Stimulated activated CD4-positive, alpha-beta T cell treated with anti-CD3 and anti-CD28 coated beads, Interleukin-12 subunit alpha, Interleukin-12 subunit beta, amount 100 ng/mL, for 48 hours (primary cell): ENCODE measurements around the gene ITGB5.

ENCODE experiments used
- DNase-seq, 3 donors: peaks; one replicate each; pipeline ENCODE4 v3.0.0-alpha.2; 2020; ENCODE audit warnings: low read depth in 2 of 3, low spot score in 1 of 3

The ITGB5 gene

GRCh38 chr3:124867511-124867910 lies 19.7 kb downstream of the ITGB5 start:
- DNase-seq = no peak

- DNase-seq = no peak
These were observed 25.2 kb downstream of the ITGB5 start for GRCh38 chr3:124862006-124862405.

- no peak for DNase-seq
These were observed 26.1 kb downstream of the ITGB5 start for GRCh38 chr3:124861041-124861440.

- no peak for DNase-seq
These were observed 26.6 kb downstream of the ITGB5 start for GRCh38 chr3:124860599-124860998.

- no peak for DNase-seq
These were observed 28.1 kb downstream of the ITGB5 start for GRCh38 chr3:124859025-124859424.

- no peak for DNase-seq
These were observed 28.9 kb downstream of the ITGB5 start for GRCh38 chr3:124858275-124858674.

- DNase-seq = no peak
These were observed 30.5 kb downstream of the ITGB5 start for GRCh38 chr3:124856677-124857076.

GRCh38 chr3:124854009-124854408 lies 33.2 kb downstream of the ITGB5 start:
- DNase-seq = no peak

- no peak for DNase-seq
These were observed 33.7 kb downstream of the ITGB5 start for GRCh38 chr3:124853446-124853845.

GRCh38 chr3:124851905-124852304 lies 35.3 kb downstream of the ITGB5 start:
- no peak for DNase-seq

GRCh38 chr3:124851136-124851535 lies 36.0 kb downstream of the ITGB5 start:
- DNase-seq = no peak

GRCh38 chr3:124850633-124851032 lies 36.5 kb downstream of the ITGB5 start:
- DNase-seq = no peak

GRCh38 chr3:124850212-124850611 lies 37.0 kb downstream of the ITGB5 start:
- no peak for DNase-seq

- no peak for DNase-seq
These were observed 38.9 kb downstream of the ITGB5 start for GRCh38 chr3:124848300-124848699.

GRCh38 chr3:124847863-124848262 lies 39.3 kb downstream of the ITGB5 start:
- no peak for DNase-seq

- no peak for DNase-seq
These were observed 40.1 kb downstream of the ITGB5 start for GRCh38 chr3:124847051-124847450.

GRCh38 chr3:124846189-124846588 lies 41.0 kb downstream of the ITGB5 start:
- no peak for DNase-seq

GRCh38 chr3:124845406-124845805 lies 41.8 kb downstream of the ITGB5 start:
- DNase-seq = no peak

GRCh38 chr3:124843506-124844177 lies 43.5 kb downstream of the ITGB5 start:
- no peak for DNase-seq

- no peak for DNase-seq
These were observed 44.1 kb downstream of the ITGB5 start for GRCh38 chr3:124843047-124843446.

GRCh38 chr3:124841517-124841916 lies 45.6 kb downstream of the ITGB5 start:
- no peak for DNase-seq

- DNase-seq = no peak
These were observed 46.8 kb downstream of the ITGB5 start for GRCh38 chr3:124840331-124840730.

GRCh38 chr3:124839896-124840295 lies 47.3 kb downstream of the ITGB5 start:
- DNase-seq = no peak
